ENCODE data around the gene AGPAT4.

GRCh38 chr6:161105408-161105807 lies 168.5 kb downstream of the AGPAT4 start:
- TF ChIP-seq POLR2A (IDR thresholded peaks at IDR 0.05; ENCODE audit: low read depth, low read length) (no peak), CTCF (IDR thresholded peaks at IDR 0.05; ENCODE audit: extremely low read depth in 1 of 2, insufficient read depth in 1 of 2, low read depth in 1 of 2, low read length in 2 of 2) (no peak), EZH2 (IDR thresholded peaks at IDR 0.05; ENCODE audit: borderline replicate concordance, low read depth, low read length, severe bottlenecking) (no peak), POLR2AphosphoS5 (IDR thresholded peaks at IDR 0.05; ENCODE audit: insufficient read depth, low read depth, low read length) (no peak), GATA2 (IDR thresholded peaks at IDR 0.05; ENCODE audit: insufficient read depth, insufficient read length, low read depth, low read length) (no peak), MAX (IDR thresholded peaks at IDR 0.05; ENCODE audit: insufficient read depth, insufficient read length) (no peak)
